ENCODE results near the gene PCSK7.
"Not testable (repeated sequence)": the region's sequence is repeated elsewhere in the genome, so short reads cannot be mapped to it uniquely, and the experiment has no call there.

The PCSK7 gene

GRCh38 chr11:117214404-117215110 lies 17.3 kb downstream of the PCSK7 start:
- DNase-seq: no peak

GRCh38 chr11:117212697-117213355 lies 19.0 kb downstream of the PCSK7 start:
- DNase-seq: no peak

- no peak for DNase-seq
These were observed 21.3 kb downstream of the PCSK7 start for GRCh38 chr11:117210620-117211019.

GRCh38 chr11:117209351-117210125 lies 22.3 kb downstream of the PCSK7 start:
- not testable (repeated sequence) for DNase-seq

GRCh38 chr11:117208710-117209109 lies 23.2 kb downstream of the PCSK7 start:
- DNase-seq: not testable (repeated sequence)

GRCh38 chr11:117207481-117207880 lies 24.4 kb downstream of the PCSK7 start:
- DNase-seq: not testable (repeated sequence)

GRCh38 chr11:117206859-117207258 lies 25.0 kb downstream of the PCSK7 start:
- DNase-seq: not testable (repeated sequence)

- not testable (repeated sequence) for DNase-seq
These were observed 25.8 kb downstream of the PCSK7 start for GRCh38 chr11:117206111-117206510.

GRCh38 chr11:117205211-117205818 lies 26.6 kb downstream of the PCSK7 start:
- no peak for DNase-seq

- DNase-seq: no peak
These were observed 27.4 kb downstream of the PCSK7 start for GRCh38 chr11:117204283-117205080.

GRCh38 chr11:117203069-117203407 lies 28.8 kb downstream of the PCSK7 start:
- DNase-seq: no peak

- no peak for DNase-seq
These were observed 29.3 kb downstream of the PCSK7 start for GRCh38 chr11:117202386-117203068.

GRCh38 chr11:117201658-117202305 lies 30.1 kb downstream of the PCSK7 start:
- DNase-seq: no peak

- DNase-seq: no peak
These were observed 30.8 kb downstream of the PCSK7 start for GRCh38 chr11:117200813-117201657.

- DNase-seq: no peak
These were observed 31.7 kb downstream of the PCSK7 start for GRCh38 chr11:117199916-117200812.

GRCh38 chr11:117199053-117199915 lies 32.6 kb downstream of the PCSK7 start, which contains the start of gene TAGLN:
TAGLN (plus strand) TSS chr11:117199370; CDS start chr11:117203014, 3,644 bp downstream.
- no peak for DNase-seq

- DNase-seq: no peak
These were observed 33.3 kb downstream of the PCSK7 start for GRCh38 chr11:117198613-117199012.

Measured in MV-4-11 (cell line).